ENCODE measurements around the gene TMUB1.

Gene TMUB1

GRCh38 chr7:151064454-151064853, 18.8 kb downstream of the TMUB1 start:
- Histone ChIP-seq H3K27ac (ENCODE audit: low read depth, low read length) (no peak overlapping the region), H3K36me3 (ENCODE audit: insufficient read depth, low read length) (peaks cover 17% of the 10 kb centered on the region; the same call in 1 of the 2 replicates), H3K4me1 (ENCODE audit: control insufficient read depth, insufficient read depth, low read length, unreplicated experiment) (peaks cover 25% of the 10 kb centered on the region), H3K27me3 (ENCODE audit: insufficient read depth, low read length) (no peaks in the 10 kb centered on the region), H3K79me2 (ENCODE audit: control insufficient read depth, insufficient read depth, low read length, unreplicated experiment) (peaks cover 49% of the 10 kb centered on the region), H3K4me3 (ENCODE audit: low read depth, low read length) (no peak overlapping the region), H2AFZ (ENCODE audit: low read length, unreplicated experiment) (no peak overlapping the region)

GRCh38 chr7:151063212-151063561, 20.1 kb downstream of the TMUB1 start:
- peaks cover 17% of the 10 kb centered on the region; the same call in 1 of the 2 replicates for H3K36me3 ChIP-seq (ENCODE audit: insufficient read depth, low read length)
- no peak overlapping the region for H3K4me3 ChIP-seq (ENCODE audit: low read depth, low read length)
- H3K79me2 ChIP-seq (ENCODE audit: control insufficient read depth, insufficient read depth, low read length, unreplicated experiment): peaks cover 49% of the 10 kb centered on the region
- peaks cover 35% of the 10 kb centered on the region for H3K4me1 ChIP-seq (ENCODE audit: control insufficient read depth, insufficient read depth, low read length, unreplicated experiment)
- H3K27me3 ChIP-seq (ENCODE audit: insufficient read depth, low read length): no peaks in the 10 kb centered on the region
- peak overlapping the region; percentile 64; the same call in 1 of the 2 replicates for H3K27ac ChIP-seq (ENCODE audit: low read depth, low read length)
- H2AFZ ChIP-seq (ENCODE audit: low read length, unreplicated experiment): no peak overlapping the region

GRCh38 chr7:151062399-151063211, 20.7 kb downstream of the TMUB1 start:
- Histone ChIP-seq H3K27ac (ENCODE audit: low read depth, low read length) (peak overlapping the region; percentile 64), H3K4me1 (ENCODE audit: control insufficient read depth, insufficient read depth, low read length, unreplicated experiment) (peaks cover 35% of the 10 kb centered on the region), H3K27me3 (ENCODE audit: insufficient read depth, low read length) (no peaks in the 10 kb centered on the region), H3K79me2 (ENCODE audit: control insufficient read depth, insufficient read depth, low read length, unreplicated experiment) (peaks cover 49% of the 10 kb centered on the region), H3K36me3 (ENCODE audit: insufficient read depth, low read length) (peaks cover 15% of the 10 kb centered on the region; the same call in 1 of the 2 replicates), H2AFZ (ENCODE audit: low read length, unreplicated experiment) (no peak overlapping the region), H3K4me3 (ENCODE audit: low read depth, low read length) (peak overlapping the region; percentile 91)

GRCh38 chr7:151062111-151062398, 21.2 kb downstream of the TMUB1 start:
- H3K27ac ChIP-seq (ENCODE audit: low read depth, low read length): peak overlapping the region; percentile 85; the same call in 1 of the 2 replicates
- H3K79me2 ChIP-seq (ENCODE audit: control insufficient read depth, insufficient read depth, low read length, unreplicated experiment): peaks cover 49% of the 10 kb centered on the region
- H2AFZ ChIP-seq (ENCODE audit: low read length, unreplicated experiment): no peak overlapping the region
- H3K36me3 ChIP-seq (ENCODE audit: insufficient read depth, low read length): peaks cover 10% of the 10 kb centered on the region; the same call in 1 of the 2 replicates
- H3K4me1 ChIP-seq (ENCODE audit: control insufficient read depth, insufficient read depth, low read length, unreplicated experiment): peaks cover 37% of the 10 kb centered on the region
- no peaks in the 10 kb centered on the region for H3K27me3 ChIP-seq (ENCODE audit: insufficient read depth, low read length)
- peak overlapping the region; percentile 91 for H3K4me3 ChIP-seq (ENCODE audit: low read depth, low read length)

GRCh38 chr7:151061213-151062110, 21.8 kb downstream of the TMUB1 start:
- Histone ChIP-seq H3K27me3 (ENCODE audit: insufficient read depth, low read length) (no peaks in the 10 kb centered on the region), H3K79me2 (ENCODE audit: control insufficient read depth, insufficient read depth, low read length, unreplicated experiment) (peaks cover 49% of the 10 kb centered on the region), H3K36me3 (ENCODE audit: insufficient read depth, low read length) (peaks cover 10% of the 10 kb centered on the region; the same call in 1 of the 2 replicates), H2AFZ (ENCODE audit: low read length, unreplicated experiment) (no peak overlapping the region), H3K27ac (ENCODE audit: low read depth, low read length) (peak overlapping the region; percentile 85), H3K4me3 (ENCODE audit: low read depth, low read length) (peak overlapping the region; percentile 91), H3K4me1 (ENCODE audit: control insufficient read depth, insufficient read depth, low read length, unreplicated experiment) (peaks cover 43% of the 10 kb centered on the region)

GRCh38 chr7:151060416-151061212, 22.7 kb downstream of the TMUB1 start:
- Histone ChIP-seq H3K79me2 (ENCODE audit: control insufficient read depth, insufficient read depth, low read length, unreplicated experiment) (peaks cover 45% of the 10 kb centered on the region), H2AFZ (ENCODE audit: low read length, unreplicated experiment) (no peak overlapping the region), H3K27ac (ENCODE audit: low read depth, low read length) (peak overlapping the region; percentile 85), H3K4me3 (ENCODE audit: low read depth, low read length) (peak overlapping the region; percentile 91), H3K4me1 (ENCODE audit: control insufficient read depth, insufficient read depth, low read length, unreplicated experiment) (peaks cover 44% of the 10 kb centered on the region), H3K27me3 (ENCODE audit: insufficient read depth, low read length) (no peaks in the 10 kb centered on the region), H3K36me3 (ENCODE audit: insufficient read depth, low read length) (peaks cover 10% of the 10 kb centered on the region; the same call in 1 of the 2 replicates)

- peaks cover 44% of the 10 kb centered on the region for H3K4me1 ChIP-seq (ENCODE audit: control insufficient read depth, insufficient read depth, low read length, unreplicated experiment)
- peaks cover 40% of the 10 kb centered on the region for H3K79me2 ChIP-seq (ENCODE audit: control insufficient read depth, insufficient read depth, low read length, unreplicated experiment)
- H3K27me3 ChIP-seq (ENCODE audit: insufficient read depth, low read length): no peaks in the 10 kb centered on the region
- peaks cover 5% of the 10 kb centered on the region; the same call in 1 of the 2 replicates for H3K36me3 ChIP-seq (ENCODE audit: insufficient read depth, low read length)
- peak overlapping the region; percentile 91 for H3K4me3 ChIP-seq (ENCODE audit: low read depth, low read length)
- no peak overlapping the region for H2AFZ ChIP-seq (ENCODE audit: low read length, unreplicated experiment)
- H3K27ac ChIP-seq (ENCODE audit: low read depth, low read length): peak overlapping the region; percentile 85
Observed at GRCh38 chr7:151060113-151060415, 23.2 kb downstream of the TMUB1 start.

GRCh38 chr7:151059367-151060112, 23.8 kb downstream of the TMUB1 start, which contains the start of gene SLC4A2:
TSS of gene SLC4A2 (plus strand) at chr7:151059589. CDS start at chr7:151061988, 2,399 bp downstream.
- Histone ChIP-seq H3K27me3 (ENCODE audit: insufficient read depth, low read length) (no peaks in the 10 kb centered on the region), H3K4me1 (ENCODE audit: control insufficient read depth, insufficient read depth, low read length, unreplicated experiment) (peaks cover 44% of the 10 kb centered on the region), H3K36me3 (ENCODE audit: insufficient read depth, low read length) (no peaks in the 10 kb centered on the region), H2AFZ (ENCODE audit: low read length, unreplicated experiment) (peak within 1 kb of the TSS; percentile 71), H3K4me3 (ENCODE audit: low read depth, low read length) (peak within 1 kb of the TSS; percentile 91), H3K79me2 (ENCODE audit: control insufficient read depth, insufficient read depth, low read length, unreplicated experiment) (peaks cover 34% of the 10 kb centered on the region), H3K27ac (ENCODE audit: low read depth, low read length) (peak within 1 kb of the TSS; percentile 85)

GRCh38 chr7:151058781-151059366, 24.4 kb downstream of the TMUB1 start:
- Histone ChIP-seq H3K4me1 (ENCODE audit: control insufficient read depth, insufficient read depth, low read length, unreplicated experiment) (peaks cover 44% of the 10 kb centered on the region), H2AFZ (ENCODE audit: low read length, unreplicated experiment) (peak overlapping the region; percentile 71), H3K27me3 (ENCODE audit: insufficient read depth, low read length) (no peaks in the 10 kb centered on the region), H3K79me2 (ENCODE audit: control insufficient read depth, insufficient read depth, low read length, unreplicated experiment) (peaks cover 30% of the 10 kb centered on the region), H3K36me3 (ENCODE audit: insufficient read depth, low read length) (no peaks in the 10 kb centered on the region), H3K27ac (ENCODE audit: low read depth, low read length) (peak overlapping the region; percentile 85), H3K4me3 (ENCODE audit: low read depth, low read length) (peak overlapping the region; percentile 91)

Data from ACC112 (cell line).